NOMO-1 (cell line): Measurements from ENCODE around the gene TNFSF13B.
"Not testable (repeated sequence)": the region's sequence is repeated elsewhere in the genome, so short reads cannot be mapped to it uniquely, and the experiment has no call there.

Source experiments
- DNase-seq, 2 experiments: peaks; one replicate each; lab custom pipeline; 2025; ENCODE audit not compliant: unreplicated experiment in 2 of 2; lab: John Stamatoyannopoulos, UW

TNFSF13B gene, protein sequence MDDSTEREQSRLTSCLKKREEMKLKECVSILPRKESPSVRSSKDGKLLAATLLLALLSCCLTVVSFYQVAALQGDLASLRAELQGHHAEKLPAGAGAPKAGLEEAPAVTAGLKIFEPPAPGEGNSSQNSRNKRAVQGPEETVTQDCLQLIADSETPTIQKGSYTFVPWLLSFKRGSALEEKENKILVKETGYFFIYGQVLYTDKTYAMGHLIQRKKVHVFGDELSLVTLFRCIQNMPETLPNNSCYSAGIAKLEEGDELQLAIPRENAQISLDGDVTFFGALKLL

DNA sequence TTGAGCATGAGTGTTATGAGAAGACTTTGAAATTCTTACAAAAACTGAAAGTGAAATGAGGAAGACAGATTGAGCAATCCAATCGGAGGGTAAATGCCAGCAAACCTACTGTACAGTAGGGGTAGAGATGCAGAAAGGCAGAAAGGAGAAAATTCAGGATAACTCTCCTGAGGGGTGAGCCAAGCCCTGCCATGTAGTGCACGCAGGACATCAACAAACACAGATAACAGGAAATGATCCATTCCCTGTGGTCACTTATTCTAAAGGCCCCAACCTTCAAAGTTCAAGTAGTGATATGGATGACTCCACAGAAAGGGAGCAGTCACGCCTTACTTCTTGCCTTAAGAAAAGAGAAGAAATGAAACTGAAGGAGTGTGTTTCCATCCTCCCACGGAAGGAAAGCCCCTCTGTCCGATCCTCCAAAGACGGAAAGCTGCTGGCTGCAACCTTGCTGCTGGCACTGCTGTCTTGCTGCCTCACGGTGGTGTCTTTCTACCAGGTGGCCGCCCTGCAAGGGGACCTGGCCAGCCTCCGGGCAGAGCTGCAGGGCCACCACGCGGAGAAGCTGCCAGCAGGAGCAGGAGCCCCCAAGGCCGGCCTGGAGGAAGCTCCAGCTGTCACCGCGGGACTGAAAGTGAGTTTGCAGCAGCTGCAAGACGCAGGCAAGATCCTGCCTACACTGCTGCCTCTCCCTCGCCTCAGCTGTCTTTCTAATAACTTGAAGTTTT is at the start of gene TNFSF13B:
Gene TNFSF13B, plus strand, starts transcription at position 118 of the 728 bp plus-strand sequence. Its CDS starts 178 bp downstream, at position 296.
- DNase-seq, result peak; percentile 85 to 97

DNA sequence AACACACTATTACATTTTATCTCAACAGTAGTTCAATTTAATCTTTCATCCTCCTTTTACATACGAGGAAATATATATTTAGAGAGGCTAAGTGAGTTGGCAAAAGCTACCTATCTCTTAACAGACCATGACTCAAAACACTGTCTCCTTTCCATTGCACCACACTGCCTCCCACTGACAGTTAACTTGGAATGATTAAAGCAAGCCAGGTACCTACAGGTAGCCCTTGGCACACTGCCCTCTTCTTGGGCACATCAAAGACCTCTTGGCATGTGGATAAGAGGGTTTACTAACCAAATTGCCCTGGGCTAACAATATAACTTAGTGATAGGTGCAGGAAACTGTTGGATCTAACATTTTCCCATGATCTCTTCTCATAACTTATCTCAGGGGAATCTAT is 49.5 kb upstream of the TNFSF13B start:
- DNase-seq, result no peak

DNA sequence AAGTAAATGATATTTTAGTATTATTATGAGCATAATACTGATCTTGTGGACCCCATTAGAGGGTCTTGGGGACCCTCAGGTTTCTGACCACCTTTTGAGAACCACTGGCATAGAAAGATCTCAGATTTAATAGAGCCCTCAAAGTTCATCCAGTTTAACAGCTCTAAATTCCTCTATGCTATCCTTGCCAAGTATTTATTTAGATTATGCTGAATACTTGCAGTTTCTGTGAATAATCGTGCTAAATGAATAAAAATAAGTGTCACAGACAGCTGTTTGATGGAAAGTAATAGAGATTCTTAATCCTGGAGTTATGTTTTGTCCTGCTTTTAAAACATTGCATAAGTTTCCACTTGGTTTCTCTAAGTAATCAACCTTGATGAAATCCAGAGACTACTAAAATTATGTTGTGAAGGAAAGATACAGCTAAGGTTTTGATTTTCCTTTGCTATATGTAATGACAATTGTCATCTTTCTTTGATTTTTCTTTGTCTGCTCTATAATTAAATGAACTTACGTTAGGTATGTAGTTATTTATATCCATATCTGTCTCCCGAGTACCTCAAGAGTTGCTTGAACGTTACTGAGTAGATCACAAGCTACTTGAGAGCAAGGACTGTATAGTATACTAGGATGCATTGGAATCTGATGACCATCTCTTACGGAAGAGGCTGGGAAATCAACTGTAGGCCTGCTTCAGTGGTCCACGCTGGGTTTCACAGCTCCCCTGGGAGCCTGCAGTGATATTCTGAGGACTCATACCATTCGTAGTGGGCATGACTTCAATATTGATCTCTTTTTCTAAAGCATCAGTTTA is 45.6 kb upstream of the TNFSF13B start:
- no peak for DNase-seq

DNA sequence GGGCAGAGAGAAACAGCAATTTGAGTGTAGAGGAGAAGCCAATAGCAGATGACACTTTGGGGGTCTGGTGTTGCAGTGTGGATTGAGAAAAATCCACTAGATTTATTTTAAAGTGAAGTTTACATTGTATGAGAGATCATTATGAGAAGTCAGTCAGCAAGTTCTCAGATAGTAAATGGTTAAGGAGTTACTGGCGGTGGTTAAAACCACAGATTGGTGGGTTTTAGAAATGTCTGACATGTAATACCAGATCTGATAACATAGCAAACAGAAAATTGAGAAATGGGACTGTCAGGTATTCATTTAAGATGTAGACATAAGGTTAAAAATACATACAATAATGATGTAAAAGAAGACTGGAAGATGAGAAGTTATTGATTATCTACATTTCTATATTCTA is 44.1 kb upstream of the TNFSF13B start:
- DNase-seq, result peak in 1 of 2 experiments; percentile 11

DNA sequence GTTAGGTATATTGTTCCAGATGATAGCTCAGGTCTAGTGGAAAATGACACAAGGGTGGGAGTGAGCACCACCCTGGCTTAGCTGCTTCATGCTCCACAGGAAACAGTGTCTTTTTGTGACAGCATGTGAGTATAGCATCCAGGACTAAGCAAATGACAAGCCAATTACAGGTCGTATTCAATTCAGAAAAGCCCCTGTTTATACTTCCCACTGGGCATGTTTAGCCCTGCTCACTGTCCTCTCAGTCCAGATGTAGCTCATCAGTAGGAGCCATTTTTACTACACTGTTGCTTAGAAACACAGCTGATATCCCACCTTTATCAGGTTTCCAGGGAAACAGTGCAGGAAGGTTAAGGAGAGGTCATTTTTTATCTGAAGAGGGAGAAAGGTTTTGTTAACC is 43.3 kb upstream of the TNFSF13B start:
- no peak for DNase-seq

DNA sequence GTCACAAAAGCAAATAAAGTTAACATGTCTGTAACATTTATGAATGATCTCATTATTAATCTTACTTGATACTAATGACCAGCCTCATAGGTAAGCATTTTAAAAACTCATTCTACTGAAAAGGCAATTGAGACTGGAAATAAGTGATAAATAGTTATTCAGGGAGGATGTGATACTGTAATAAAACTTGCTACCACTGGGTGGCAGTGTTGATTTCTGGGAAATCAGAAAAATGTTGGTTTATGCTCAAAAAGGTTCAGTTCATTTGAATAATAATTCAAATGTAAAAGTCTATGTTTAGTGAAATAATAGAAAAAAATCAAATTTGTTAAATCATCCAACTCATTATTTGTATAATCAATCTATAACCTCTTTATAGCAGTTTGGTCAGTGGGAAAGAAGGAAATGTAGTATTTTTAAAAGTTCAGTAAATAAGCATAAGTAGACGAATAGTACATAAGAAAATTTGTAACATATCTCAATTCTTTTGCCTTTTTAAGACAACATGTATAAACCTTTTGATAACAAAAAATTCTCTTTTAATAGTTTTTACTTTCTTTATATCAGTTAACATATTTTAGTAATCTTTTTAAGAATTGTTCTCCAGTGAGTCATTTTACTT is 41.8 kb upstream of the TNFSF13B start:
- peak; percentile 10 to 45 for DNase-seq

DNA sequence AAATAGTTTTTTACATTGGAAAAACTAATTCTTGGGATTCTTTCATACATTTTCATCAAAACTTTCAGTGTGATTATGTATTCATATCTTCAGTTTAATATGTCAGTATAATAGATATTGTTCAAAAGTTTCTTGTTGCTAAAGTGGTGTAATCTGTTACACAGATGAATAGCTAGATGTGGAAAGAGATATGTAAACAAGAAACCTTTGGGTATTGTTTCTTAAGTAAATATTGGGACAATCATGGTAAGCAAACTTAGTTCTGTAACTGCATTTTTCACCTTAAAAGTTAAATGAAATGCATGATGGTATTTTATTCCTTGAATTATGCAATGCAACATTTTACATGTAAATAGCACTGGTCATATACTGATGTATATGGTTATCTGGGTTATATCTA is 39.1 kb upstream of the TNFSF13B start:
- DNase-seq, result no peak

DNA sequence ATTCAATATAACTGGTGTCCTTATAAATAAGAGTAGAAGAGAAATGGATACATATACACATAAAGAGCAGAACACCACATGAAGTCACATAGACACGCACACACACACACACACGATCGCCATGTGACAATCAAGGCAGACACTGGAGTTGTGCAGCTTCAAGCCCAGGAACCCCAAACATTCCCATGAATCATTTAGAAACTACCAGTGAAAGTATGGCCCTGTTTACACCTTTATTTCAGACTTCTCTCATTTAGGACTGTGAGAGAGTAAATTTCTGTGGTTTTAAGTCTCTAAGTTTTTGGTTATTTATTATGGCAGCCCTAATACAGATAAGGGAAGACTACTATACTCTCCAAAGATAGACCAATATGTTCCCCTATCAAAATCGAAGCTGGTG is 20.4 kb upstream of the TNFSF13B start:
- DNase-seq, result no peak

DNA sequence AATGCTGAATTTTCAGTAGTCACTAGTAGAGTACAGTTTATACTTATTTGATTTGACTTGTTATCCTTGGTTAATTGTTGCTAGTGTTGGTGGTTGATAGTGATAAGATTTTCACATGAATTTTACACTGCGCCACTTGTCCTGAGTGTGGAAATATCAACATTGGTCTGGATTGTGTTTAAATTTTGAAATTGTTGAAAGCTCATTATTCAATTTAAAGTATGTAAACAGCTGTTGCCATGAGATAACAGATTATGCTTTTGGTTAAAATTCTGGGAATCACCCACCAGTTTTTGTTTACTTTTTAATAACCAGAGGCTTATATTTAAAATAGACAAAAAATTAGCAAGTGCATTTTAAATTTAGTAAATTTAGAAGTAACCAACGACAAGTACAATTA is 12.3 kb upstream of the TNFSF13B start:
- DNase-seq, result no peak

DNA sequence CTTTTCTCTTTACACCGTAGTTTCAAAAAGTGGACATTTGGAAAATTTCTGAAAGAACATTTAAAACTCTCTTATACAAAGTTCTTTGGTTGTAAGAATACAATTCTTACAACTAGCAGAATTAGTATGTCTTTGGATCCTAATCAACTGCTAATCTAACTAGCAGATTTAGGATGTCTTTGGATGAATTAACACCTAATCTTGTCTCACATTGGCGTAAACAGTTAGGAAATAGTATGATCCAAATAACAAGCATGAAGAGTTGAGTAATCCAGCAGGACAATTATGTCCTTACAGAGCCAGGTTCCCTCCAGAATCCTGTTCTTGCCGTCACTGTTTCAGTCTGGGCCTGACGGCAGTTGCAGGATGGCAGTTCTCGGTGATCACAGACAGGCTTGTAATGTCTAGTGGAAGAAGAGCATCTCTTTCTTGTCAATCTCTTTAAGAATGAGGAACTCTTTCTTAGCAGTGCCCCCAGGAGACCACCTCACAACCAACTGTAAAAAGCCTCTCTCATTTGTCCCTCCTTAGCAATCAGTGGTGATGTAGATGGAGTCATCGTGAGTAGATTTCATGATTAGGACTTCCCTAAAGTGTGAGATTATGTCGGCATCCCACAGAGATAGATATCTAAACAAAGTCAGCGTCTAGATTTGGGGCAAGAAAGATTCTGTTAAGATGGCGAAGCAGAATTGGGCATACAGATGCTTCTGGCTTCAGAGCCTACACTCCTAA is 5.7 kb upstream of the TNFSF13B start:
- DNase-seq, result no peak

DNA sequence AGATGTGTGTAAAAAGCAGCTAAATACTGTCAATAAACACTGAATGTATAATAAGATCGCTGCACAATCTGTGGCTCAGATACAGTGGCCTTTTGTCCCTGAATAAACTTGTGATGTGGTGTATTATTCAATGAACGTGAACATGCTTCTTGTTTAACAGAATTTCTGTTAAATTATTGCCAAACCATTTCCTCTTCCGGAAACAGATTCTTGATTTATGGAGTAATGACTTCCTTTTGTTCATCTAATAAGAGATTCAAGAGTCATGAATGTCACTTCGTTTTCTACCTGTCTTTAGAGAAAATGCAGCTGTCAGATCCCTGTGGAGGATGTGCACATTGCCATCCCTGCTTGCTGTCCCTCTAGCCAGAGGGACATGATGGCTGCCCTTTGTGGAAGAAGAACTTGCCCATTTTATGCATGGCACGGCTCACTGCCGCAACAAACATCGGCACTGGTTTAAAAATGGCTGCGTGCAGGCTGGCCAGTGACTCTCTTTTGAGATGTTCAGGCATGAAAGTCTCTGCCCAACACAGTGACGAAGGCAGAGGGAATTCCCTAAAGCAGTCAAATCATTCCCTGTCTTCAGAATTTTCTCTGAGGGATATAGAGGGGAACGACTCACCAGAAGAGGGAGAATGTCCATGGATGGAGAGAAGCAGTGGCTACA is 3.1 kb upstream of the TNFSF13B start:
- peak; percentile 38 to 90 for DNase-seq

DNA sequence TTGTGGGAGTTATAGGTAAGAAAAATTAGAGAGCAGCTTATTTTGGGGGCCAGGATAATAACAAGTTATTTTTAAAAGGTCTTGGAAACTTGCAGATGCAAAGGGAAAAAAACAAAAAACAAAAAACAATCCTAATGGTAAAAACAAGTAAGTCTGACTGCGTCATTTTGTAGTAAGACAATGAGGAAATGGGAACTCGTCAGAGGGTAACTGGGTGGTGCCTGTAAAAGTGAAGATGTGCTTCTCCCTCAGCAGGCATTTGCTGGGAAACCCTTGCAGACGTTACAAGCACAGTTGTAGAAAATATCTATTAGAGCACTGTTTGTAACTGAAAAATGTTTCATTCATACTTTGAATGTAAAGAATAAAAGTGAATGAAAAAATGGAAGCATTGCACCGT is 2.2 kb upstream of the TNFSF13B start:
- DNase-seq, result peak; percentile 45 to 46

DNA sequence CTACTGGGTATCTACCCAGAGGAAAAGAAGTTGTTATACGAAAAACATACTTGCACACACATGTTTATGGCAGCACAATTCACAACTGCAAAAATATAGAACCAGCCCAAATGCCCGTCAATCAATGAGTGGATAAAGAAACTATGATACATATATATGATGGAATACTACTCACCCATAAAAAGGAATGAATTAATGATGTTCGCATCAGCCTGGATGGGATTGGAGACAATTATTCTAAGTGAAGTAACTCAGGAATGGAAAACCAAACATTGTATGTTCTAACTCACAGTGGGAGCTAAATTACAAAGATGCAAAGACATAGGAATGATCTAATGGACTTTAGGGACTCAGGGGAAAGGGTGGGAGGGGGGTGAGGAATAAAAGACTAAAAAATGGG is 1.7 kb upstream of the TNFSF13B start:
- not testable (repeated sequence) for DNase-seq

DNA sequence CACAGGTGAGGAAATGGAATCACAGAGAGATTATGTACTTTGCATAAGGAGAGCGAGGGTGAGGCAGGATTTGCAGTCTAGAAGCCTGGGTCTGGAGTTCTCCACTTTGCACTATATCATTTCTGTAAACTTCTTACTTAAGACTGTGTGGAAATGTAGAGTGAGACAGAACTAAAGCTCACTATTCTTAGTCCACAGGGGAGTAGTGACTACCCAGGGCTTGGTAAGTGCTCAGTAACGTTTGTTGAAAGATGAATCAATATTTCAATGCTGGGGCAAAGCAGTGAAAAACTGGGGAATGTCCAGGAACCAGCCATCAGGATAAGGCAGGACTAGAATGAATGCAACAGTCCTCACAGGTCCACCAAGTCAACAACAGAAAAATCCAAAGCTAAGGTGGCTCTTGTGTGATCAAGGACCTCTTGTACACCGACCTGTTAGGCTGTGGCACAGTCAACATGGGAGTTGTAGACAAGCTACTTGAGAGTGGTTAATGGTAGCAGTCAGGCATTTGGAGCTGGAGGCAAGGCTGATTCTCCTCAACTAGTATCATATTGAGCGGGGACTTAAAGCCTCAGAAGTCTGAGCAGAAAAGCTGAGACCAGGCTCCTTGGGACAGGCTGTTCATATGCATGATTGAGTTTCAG is 929 bp upstream of the TNFSF13B start:
- DNase-seq, result peak in 1 of 2 experiments; percentile 5

DNA sequence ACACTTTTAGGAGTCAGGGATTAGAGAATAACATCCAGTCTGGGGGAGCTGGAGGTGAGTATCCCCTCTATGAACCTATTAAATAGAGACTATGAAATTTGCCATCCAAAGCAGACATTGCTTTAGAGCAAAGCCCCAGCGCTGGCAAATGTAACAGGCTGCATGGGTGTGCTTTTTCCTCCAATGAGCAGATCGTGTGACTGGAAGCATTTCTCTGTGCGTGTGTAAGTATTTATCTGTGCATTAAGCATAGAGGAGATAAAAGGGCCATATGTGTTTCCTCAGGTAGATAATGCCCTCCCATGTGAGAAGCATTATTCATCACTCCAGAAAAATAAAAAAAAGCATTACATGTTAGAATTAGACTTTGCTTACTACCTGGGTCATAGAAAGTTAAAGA is 924 bp downstream of the TNFSF13B start:
- DNase-seq, result peak in 1 of 2 experiments; percentile 26

DNA sequence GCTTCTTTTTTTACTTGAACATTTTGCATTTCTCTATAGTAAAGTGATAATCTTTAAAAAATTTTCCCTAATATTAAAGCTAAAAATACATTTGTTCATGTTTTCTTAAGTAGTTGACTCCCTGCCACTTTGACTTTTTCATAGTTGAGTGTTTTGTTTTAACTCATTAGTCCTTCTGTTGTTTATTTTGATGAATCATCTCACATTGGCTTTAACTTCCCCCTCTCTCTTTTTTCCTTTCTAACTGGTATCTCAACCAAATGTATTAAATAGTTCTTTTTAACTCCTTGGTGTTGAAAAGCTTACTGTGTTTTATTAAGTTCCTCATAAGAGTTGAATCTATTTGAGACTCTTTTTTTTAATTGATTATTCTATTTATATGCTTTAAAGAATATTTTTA is 2.8 kb downstream of the TNFSF13B start:
- peak in 1 of 2 experiments; percentile 20 for DNase-seq

DNA sequence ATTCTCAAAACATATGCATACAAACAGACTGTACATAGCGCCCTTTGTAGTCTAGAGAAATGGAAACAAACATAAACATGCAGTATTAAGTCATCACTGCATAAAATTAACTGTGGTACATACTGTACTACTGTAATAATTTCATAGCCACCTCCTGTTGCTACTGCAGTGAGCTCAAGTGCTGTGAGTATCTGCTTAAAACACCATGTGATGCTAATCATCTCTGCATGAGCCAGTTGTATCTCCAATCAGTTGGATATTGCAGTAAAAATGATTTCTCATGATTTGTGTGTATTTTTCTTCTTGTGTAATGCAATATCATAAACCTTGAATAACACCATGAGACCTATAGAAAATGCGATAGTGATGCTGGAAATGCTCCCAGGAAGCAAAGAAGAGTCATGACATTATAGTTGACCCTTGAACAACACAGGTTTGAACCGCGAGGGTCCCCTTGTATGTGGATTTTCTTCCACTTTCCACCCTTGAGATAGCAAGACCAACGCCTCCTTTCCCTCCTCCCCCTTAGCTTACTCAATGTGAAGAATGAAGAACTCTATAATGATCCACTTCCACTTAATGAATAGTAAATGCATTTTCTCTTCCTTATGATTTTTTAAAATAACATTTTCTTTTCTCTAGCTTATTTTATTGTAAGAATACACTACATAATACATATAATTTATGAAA is 4.1 kb downstream of the TNFSF13B start:
- peak in 1 of 2 experiments; percentile 29 for DNase-seq

DNA sequence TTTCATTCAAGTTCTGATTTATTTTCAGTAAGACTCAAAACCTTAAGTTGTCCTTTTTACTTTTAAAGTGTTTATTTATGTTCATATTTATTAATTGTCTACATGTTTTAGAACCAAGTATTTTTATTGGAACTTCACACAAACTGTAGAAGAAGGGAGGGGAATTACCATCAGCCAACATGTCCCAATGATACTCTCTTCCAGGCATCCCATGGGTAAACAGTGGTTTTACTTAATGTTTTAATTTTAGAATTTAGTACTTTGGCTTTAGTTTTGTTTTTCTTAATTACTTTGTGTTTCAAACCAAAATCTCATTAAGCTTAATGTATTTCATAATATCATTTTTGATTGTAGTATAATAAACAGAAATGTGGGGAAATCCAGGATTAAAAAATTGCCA is 5.2 kb downstream of the TNFSF13B start:
- DNase-seq, result no peak

DNA sequence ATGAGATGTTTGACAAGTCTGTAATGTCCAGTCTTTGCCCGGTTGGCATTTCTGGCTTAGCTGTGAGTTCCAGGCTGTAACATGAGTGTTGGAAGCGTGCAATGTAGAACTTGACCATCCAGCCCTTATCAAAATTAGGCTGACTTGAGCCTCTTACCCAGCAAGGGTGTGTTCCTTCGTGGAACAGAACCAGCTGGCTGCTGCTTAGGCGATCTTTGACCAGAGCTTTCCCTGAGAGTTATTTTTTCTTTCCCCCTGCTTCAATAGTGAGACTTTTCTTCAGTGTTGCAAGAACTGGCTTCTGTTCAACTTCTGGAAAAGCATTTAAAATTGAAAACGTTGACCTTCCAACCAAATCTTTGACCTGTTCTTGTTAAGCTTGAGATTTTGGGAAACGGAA is 6.5 kb downstream of the TNFSF13B start:
- no peak for DNase-seq
